GM12865 (cell line): ENCODE data around the gene SP3.

Experiments
- DNase-seq: peaks from one replicate; pipeline ENCODE4 v3.0.0; 2010; ENCODE audit warnings: low read depth
- H3K4me3 ChIP-seq: 2 replicates; pipeline ENCODE4 v1.5.1; 2011; ENCODE audit warnings: mild to moderate bottlenecking, low read depth, low read length, control low read depth
- TF ChIP-seq, protein P1 (sequence below): IDR thresholded peaks from 2 replicates; pipeline ENCODE4 v1.5.1; 2011; ENCODE audit warnings: low read length, control low read depth, low read depth, inconsistent platforms; ENCODE audit not compliant: insufficient read depth; ENCODE audit errors: missing control alignments

SP3 gene

DNA sequence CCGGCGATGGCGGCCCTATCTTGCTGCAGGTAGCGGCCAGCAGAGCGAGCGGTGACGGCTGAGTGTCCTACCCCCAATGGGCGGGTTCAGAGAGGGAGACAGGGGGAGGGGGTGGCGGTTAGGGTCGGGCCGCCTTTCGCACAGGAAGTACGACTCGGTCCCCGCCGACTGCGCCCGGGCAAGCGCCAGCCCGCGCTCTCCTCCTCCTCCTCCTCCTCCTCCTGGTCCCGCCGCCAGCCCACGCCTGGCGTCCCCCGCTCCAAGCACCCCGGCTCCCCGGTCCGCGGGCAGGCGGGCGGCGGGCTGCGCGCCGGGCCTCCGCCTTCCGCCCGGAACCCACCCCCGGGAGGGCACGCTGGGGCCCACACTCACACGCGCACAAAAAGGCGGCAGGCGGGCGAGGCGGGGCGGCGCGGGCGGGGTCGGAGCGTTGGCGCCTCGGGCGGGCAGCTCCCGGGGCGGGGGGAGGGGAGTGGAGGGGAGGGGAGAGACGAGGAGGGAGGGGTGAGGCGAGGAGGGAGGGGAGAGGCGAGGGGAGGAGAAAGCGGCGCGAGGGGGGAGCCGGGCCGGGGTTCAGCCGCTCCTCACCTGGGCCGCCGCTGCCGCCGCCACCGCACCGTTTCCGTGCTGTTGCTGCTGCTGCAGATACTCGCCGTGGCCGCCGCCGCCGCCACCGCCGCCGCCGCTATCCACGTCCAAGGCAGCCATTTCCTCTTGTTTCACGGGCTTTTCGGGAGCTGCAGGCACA lies 1.2 kb downstream of the SP3 start:
- TF ChIP-seq, protein P1, sequence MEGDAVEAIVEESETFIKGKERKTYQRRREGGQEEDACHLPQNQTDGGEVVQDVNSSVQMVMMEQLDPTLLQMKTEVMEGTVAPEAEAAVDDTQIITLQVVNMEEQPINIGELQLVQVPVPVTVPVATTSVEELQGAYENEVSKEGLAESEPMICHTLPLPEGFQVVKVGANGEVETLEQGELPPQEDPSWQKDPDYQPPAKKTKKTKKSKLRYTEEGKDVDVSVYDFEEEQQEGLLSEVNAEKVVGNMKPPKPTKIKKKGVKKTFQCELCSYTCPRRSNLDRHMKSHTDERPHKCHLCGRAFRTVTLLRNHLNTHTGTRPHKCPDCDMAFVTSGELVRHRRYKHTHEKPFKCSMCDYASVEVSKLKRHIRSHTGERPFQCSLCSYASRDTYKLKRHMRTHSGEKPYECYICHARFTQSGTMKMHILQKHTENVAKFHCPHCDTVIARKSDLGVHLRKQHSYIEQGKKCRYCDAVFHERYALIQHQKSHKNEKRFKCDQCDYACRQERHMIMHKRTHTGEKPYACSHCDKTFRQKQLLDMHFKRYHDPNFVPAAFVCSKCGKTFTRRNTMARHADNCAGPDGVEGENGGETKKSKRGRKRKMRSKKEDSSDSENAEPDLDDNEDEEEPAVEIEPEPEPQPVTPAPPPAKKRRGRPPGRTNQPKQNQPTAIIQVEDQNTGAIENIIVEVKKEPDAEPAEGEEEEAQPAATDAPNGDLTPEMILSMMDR = no peak

DNA sequence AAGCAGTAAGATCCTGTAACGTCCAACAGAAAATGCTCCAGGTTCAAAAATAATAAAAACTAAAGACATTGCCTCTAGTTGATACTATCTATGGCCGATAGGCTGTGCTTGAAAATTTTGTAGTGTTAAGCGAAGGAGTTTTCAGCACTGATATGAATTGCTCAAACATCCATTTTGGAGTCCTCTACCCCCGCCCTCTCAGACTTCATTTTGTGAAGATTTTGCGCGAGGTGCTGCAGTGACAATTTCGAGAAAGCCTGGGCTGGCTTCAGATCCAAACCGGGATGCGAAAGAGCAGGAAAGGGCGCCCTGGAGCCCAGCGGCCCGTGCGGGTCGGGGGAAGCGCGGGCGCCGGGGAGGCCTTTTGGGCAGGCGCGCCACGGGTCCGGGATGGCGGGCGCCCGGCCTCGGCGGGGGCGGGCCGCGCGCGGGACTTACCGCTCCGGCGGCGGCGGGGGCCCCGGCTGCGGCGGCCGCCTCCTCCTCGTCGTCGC lies 1.8 kb downstream of the SP3 start:
- peak overlapping the region; percentile 97 for H3K4me3 ChIP-seq
- DNase-seq = peak; percentile 83
- TF ChIP-seq, protein P1 = peak; percentile 24

More for the DNA sequence above, 1.2 kb downstream of the SP3 start:
- peak overlapping the region; percentile 97 for H3K4me3 ChIP-seq
- peak; percentile 97 for DNase-seq

DNA sequence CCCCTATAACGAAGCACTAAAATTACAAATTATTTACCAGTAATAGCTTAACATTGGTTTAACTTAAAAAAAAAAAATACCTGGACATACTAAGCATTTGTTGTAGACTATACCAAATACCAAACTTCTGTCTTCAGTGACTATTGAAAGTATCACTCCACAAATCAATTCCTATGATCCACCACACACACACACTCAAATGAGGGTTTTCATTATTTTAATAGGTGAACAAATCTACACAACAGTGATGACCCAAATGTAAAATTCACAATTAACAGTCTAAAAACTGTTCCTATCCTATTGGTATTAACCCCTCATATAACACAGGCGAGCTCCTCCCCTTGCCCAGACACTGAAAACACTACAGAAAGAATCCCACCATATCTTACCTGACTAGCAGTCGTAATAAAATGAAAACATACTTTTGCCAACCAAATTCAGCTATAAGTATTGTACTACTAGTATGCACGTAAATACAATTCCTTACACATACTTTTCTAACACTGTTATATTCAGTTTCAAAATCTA lies 2.5 kb downstream of the SP3 start:
- DNase-seq = no peak
- TF ChIP-seq, protein P1 = no peak
- peak overlapping the region; percentile 97 for H3K4me3 ChIP-seq

DNA sequence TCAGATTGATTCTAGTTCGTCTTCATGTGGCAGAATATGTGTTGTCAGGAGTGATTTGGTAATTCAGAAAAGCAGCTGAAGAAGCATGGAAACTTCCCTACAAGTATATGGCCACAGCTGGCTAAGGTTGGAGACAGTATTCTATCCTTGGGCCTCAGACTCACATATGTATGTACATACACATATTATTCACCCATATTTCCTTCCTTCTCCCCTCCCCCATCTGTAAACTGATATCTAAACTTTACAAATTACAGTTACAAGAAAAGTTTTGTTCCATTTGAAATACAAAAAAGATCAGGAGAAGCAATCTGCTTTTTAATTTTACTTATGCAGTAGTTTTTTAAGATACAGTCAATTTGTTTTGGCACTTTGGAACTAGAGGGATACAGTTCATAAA lies 3.1 kb downstream of the SP3 start:
- TF ChIP-seq, protein P1 = no peak
- peak; percentile 33 for DNase-seq
- H3K4me3 ChIP-seq = peak overlapping the region; percentile 97

DNA sequence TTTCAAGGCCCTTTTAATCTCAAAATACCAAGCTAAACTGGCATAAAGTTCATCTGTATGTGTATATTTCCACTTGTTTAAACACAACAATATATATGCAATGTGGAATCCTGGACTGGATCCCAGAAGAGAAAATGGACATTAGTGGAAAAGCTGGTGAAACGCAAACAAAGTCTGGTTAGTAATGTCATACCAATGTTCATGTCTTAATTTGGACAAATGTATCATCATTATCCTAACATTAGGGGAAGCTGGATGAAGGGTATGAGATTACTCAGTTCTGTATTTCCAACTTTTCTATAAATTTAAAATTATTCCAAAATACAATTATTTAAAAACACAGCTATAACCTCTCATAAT lies 3.8 kb downstream of the SP3 start:
- DNase-seq = no peak
- H3K4me3 ChIP-seq = peak overlapping the region; percentile 97
- TF ChIP-seq, protein P1 = no peak

DNA sequence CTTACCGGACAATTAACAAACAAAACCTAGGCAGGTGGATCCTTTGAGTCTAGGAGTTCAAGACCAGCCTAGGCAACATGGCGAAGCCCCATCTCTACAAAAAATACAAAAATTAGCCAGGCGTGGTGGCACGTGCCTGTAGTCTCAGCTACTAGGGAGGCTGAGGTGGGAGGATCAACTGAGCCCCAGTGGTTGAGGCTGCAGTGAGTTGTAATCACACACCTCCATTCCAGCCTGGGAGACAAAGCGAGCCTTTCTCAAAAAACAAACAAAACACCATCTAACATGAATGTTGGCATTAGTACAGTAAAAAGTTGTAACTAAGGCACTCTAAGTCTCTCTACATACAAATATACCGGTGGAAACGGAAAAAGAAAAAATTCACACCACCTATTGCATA lies 5.3 kb downstream of the SP3 start:
- TF ChIP-seq, protein P1 = no peak
- H3K4me3 ChIP-seq = no peak overlapping the region
- no peak for DNase-seq
